Measurements from ENCODE around the gene KIF22.
"Not testable (repeated sequence)": the region's sequence is repeated elsewhere in the genome, so short reads cannot be mapped to it uniquely, and the experiment has no call there.

The KIF22 gene

GRCh38 chr16:29790183-29790948 is at the start of gene KIF22:
KIF22 (plus strand) TSS chr16:29790751; CDS start chr16:29790760, 9 bp downstream.
- DNase-seq (ENCODE audit: low read depth), result peak; percentile 99

- no peak for DNase-seq (ENCODE audit: low read depth)
Observed at GRCh38 chr16:29742683-29743275, 47.8 kb upstream of the KIF22 start.

GRCh38 chr16:29743475-29743826 is 47.1 kb upstream of the KIF22 start:
- DNase-seq (ENCODE audit: low read depth), result no peak

- DNase-seq (ENCODE audit: low read depth), result peak; percentile 34
Observed at GRCh38 chr16:29743827-29744531, 46.6 kb upstream of the KIF22 start.

GRCh38 chr16:29744541-29745101 is 45.9 kb upstream of the KIF22 start:
- DNase-seq (ENCODE audit: low read depth), result no peak

- DNase-seq (ENCODE audit: low read depth), result peak; percentile 53
Observed at GRCh38 chr16:29745121-29745852, 45.3 kb upstream of the KIF22 start.

GRCh38 chr16:29745853-29746345 is 44.7 kb upstream of the KIF22 start, which contains the start of gene C16orf54:
C16orf54 (minus strand) TSS chr16:29745990; CDS start chr16:29744951, 1,039 bp downstream.
- DNase-seq (ENCODE audit: low read depth), result peak; percentile 87

GRCh38 chr16:29746518-29746917 is 44.0 kb upstream of the KIF22 start:
- DNase-seq (ENCODE audit: low read depth), result not testable (repeated sequence)

- DNase-seq (ENCODE audit: low read depth), result no peak
Observed at GRCh38 chr16:29747947-29748759, 42.4 kb upstream of the KIF22 start.

- DNase-seq (ENCODE audit: low read depth), result not testable (repeated sequence)
Observed at GRCh38 chr16:29748760-29749149, 41.8 kb upstream of the KIF22 start.

GRCh38 chr16:29753516-29753915 is 37.0 kb upstream of the KIF22 start:
- DNase-seq (ENCODE audit: low read depth), result no peak

GRCh38 chr16:29756654-29757053 is 33.9 kb upstream of the KIF22 start:
- DNase-seq (ENCODE audit: low read depth), result no peak

GRCh38 chr16:29757086-29757485 is 33.5 kb upstream of the KIF22 start:
- not testable (repeated sequence) for DNase-seq (ENCODE audit: low read depth)

GRCh38 chr16:29757950-29758466 is 32.5 kb upstream of the KIF22 start:
- no peak for DNase-seq (ENCODE audit: low read depth)

- DNase-seq (ENCODE audit: low read depth), result no peak
Observed at GRCh38 chr16:29760567-29761279, 29.8 kb upstream of the KIF22 start.

- not testable (repeated sequence) for DNase-seq (ENCODE audit: low read depth)
Observed at GRCh38 chr16:29761280-29761651, 29.3 kb upstream of the KIF22 start.

- DNase-seq (ENCODE audit: low read depth), result no peak
Observed at GRCh38 chr16:29761882-29762281, 28.7 kb upstream of the KIF22 start.

GRCh38 chr16:29763326-29763725 is 27.2 kb upstream of the KIF22 start:
- no peak for DNase-seq (ENCODE audit: low read depth)

GRCh38 chr16:29765167-29766032 is 25.2 kb upstream of the KIF22 start:
- no peak for DNase-seq (ENCODE audit: low read depth)

Measured in activated gamma-delta T cell treated with anti-CD3 and anti-CD28 coated beads, Interleukin-2, amount 50 U/mL, for 16 hours (primary cell).